ENCODE measurements around the gene EVPL.
"Not testable (repeated sequence)": the region's sequence is repeated elsewhere in the genome, so short reads cannot be mapped to it uniquely, and the experiment has no call there.

EVPL gene

DNA sequence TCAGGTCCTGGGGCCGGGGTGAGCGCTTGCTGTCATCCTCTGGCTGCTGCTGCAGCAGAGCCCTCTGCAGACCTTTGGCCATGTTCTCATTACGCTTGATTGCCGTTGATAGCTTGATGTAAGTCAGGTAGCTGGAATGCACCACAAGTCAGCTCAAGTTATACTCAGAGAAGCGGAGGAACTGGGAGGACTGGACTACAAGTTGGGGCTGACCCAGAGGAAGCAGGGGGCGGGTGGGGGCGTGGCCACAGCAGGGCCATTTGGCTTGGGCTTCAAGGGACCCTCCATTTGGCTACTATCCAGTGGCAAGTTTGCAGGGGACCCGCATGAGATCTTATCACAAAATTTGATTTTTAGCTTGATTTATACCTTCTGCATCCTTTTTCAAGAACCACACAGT lies 19.0 kb upstream of the EVPL start:
- no peak for DNase-seq

DNA sequence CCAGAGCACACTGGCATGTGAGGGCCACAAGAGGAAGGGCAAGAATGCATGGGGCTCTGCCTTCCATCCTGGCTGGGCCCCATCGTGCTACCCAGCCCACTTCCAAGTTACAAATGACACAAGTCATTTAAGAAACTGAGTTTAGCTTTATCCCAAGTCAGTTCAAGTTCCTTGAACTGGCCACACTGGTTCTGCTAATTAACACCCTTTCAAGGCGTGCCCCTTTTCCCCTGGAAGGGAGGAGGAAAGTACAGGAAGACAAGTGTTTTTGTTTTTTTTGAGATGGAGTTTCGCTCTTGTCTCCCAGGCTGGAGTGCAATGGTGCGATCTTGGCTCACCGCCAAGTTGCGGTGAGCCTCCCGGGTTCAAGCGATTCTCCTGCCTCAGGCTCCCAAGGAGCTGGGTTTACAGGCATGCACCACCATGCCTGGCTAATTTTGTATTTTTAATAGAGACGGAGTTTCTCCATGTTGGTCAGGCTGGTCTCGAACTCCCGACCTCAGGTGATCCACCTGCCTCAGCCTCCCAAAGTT lies 17.4 kb upstream of the EVPL start:
- not testable (repeated sequence) for DNase-seq

DNA sequence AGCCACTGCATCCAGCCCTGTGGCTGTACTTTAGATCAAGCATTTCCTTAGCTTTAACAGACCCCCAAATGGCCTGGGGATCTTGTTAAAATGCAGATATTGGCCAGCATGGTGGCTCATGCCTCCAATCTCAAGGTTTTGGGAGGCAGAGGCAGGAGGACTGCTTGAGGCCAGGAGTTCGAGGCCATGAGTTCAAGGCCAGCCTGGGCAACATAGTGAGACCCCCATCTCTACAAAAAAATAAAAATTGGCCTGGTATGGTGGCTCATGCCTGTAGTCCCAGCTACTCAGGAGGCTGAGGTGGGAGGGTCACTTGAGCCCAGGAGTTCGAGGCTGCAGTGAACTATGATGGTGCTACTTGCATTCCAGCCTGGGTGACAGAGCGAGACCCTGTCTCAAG lies 15.8 kb upstream of the EVPL start:
- not testable (repeated sequence) for DNase-seq

DNA sequence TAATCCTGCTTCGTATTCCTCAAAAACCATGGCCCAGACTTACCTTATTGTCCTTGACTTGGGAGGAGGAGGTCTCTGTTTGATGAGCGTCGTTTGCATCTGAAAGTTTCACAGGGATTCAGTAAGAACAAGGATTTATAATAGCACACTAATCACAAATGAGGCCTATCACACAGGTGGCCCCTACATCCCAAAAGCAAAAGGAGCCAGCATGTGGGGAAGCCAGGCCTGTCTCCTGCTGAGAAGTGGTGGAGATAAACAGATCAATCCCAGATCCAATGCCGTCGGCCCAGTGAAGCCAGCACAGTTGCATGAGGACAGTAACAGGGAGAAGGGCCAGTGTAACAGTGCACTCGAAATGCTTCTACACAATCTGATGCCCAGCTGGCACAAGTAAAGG lies 13.3 kb upstream of the EVPL start:
- no peak for DNase-seq

DNA sequence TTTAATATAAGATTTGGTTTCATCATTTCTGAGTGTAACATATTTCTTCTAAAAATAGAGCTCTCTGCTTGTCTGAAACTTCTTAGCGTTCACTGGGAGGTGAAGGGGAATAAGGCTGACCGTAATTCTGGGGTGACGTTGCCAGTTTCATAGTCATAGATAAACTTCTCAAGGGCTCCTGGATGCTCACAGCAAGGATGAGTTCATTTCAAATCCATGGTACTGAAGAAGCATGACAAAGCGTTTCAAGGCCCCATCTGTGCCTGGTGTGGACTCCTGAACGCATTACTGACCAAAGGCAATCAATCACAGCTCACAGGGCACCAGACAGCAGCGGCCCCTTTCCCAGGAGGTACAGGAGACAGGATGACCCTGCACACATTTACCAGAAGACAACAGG lies 12.0 kb upstream of the EVPL start:
- no peak for DNase-seq

DNA sequence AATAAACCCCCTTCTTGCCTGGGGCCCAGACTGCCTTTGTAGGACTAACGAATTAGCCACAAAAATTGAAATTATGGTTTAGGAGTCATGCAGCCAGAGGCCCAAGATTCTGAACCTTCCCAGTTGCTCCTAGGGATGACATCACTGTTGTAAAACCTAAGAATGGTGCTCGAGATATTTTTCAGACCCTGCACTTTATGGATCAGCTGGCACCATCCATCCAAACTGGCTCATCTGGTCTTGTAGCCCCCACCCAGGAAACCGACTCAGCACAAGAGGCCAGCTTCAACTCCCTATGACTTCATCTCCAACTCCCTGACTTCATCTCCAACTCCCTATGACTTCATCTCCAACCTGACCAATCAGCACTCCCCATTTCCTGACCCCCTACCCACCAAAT lies 10.9 kb upstream of the EVPL start:
- no peak for DNase-seq

DNA sequence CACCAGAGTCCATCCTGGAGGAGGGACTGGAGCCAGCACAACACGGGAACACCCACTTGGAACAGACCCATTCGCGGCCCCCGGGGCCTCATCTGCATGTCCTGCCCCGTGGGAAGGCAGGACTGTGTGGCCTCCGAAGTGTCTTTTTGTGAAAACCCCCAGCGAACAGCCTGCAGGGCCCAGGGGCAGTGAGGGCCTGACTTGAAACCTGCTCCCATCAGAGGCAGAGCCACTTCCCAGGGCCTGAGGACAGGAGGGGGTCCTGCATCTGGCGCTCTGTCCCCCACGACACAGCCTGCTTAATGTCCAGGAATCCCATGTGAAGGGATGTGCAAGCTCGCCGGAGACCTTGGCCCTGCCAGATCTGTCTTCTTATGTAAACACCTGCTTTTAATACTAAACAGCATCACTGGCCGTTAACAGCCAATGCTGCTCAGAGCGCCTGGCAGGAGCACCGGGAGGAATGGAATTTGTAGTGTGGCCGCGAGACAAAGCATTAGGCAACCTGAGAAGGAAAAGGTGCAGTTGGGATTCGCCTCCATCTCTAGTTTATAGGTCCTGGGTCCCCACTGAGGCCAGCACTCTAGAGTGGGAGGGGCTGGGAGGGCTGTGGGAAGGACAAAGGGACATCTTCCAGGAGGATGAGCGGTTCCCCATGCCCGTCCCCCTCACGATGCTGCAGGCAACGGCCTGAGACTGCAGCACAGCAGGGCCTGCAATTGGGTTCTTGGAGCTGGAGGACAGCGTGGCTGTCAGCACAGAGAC lies 9.6 kb upstream of the EVPL start:
- DNase-seq, result no peak

DNA sequence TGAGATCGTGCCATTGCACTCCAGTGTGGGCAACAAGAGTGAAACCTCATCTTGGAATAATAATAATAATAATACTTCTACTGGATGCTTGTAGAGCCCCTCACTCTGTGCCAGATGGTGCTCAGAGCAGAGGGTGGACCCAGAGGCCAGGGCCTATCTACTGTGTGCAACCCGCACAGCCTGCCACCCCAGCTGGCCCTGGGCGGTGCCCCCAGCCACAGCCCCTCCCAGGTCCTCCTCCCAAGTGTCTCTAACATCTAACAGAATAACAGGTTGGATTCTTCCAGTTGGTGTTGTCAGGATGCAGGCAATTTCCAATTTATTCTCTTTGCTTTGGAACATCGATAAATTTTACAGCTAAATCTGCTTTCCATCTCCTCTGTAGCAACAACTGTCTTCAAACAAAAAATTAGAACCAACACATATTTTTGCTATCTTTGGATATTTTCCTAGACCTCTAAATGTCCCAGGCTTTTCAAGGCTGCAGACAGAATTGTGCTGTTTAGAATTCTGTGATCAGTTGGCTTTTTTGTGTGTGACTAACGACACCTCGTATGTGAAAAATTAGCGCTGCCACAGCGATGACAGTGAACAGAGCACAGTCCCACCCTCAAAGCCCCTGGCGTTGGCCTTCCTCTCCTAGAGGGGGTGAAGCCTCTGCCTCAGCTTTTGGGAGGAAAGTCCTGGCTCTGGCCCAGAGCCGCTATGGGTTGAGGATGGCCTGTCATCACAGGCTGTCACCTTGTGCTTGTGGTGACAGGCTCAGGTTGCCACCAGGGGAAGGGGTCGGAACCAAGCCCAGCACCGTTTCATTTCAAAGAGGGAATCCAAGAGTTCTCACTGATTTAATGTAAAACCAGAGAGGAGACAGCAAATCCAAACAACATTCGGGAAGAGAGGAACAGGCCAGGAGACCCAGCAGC lies 7.6 kb upstream of the EVPL start:
- DNase-seq, result no peak

DNA sequence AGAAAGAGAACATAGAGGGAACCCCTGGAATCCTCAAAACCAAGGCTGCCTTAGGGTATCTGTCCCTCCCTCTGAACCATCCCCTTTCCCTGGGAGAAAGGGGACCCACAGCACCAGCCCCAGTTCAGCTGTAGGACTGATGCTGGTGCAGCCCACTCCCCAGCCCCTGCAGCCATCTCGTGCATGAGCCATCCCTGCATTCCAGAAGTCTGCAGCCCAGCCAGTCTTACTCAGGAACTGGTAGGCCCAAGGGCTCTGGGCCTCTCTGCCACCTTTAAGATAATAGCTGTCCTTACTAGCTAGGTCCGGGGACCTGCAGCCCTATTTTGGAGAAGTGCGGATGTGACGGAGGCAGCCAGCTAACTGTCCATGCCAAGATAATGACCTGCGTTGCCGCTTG lies 6.0 kb upstream of the EVPL start:
- no peak for DNase-seq

DNA sequence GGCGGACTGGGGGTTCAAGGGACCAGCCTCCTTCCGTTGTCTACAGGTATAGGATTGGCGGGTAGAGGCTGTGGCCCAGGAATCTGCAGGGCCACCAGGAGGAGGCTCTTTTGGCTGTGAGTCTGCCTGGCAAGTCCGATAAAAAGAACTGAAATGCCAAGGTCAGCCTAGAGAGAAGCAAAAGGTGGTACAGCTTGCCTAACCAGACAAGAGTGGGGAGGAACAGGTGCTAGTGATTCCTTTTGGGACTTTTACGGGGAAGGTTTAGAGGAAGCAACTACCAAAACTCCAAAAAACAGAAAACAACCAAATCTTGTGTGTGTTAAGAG lies 5.6 kb upstream of the EVPL start:
- DNase-seq, result no peak

DNA sequence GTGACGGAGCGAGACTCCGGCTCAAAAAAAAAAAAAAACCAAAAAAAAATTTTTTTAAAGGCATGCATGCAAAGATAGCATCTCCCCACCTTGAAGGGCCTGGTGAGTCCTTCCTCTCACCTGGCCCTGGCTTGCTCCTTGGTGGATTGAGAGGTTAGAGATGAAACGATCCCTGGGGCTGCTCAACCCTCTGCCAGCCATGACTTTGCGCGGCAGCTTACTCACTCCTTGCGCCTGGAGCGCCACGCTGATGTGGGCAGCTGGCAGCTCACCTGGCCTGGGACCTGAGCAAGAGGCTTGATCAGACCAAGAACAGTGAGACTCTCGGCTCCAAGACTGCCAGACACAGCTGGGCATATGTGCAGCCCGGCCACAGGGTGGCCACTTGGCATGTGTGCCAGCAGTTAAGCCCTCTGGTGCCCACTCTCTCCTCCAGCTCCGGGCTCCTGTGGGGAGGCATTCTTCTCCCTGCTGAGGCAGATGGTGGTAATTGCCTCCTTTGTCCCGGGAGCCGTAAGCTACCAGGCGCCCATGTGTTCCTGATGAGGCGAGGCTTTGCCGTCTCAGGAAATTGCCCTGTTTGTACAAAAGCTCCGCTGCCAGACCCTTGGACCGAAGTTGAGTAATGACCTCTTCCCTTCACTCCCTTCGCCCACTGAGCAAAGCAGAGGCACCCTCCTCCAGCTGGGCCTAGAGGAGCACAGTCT lies 5.1 kb upstream of the EVPL start:
- DNase-seq, result no peak

DNA sequence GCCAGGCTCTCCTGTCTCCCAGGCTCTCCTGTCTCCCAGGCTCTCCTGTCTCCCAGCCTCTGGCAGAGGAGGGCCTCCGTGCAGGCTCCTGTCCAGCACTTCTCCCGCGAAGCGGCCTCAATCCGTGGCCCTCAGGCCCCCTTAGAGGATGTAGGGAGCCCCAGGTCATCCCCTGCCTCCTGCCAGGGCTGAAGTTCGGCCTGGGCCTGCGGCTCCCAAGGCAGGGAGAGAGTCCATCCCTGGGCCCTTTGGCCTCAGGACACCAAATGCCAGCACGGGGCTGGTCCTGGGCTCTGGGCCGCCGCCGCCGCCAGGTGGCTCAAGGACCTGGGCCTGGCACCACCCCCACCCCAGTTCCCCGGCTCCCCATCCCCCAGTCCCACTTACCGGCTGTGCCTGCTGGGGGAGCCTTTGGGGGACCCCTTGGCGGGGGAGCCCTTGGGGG lies 370 bp downstream of the EVPL start:
- DNase-seq, result no peak

DNA sequence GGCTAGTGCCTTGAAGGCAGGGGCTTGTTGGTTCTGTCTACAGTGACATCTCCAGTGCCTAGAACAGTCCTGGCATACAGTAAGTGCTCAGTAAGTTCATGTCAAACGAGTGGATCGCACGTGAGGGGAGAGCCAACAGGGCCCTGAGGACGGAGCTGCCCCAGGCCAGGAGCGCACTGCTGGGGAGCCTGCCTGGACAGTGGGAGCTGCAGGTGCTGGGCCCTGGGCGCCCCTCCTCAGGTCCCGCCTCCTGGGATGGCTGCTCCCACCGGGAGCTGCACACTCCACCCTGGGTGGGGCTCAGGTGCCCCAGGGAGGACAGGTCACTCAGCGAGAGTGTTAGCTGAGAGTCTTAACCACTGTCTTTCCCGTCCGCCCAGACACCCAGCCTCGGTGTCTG lies 1.8 kb downstream of the EVPL start:
- no peak for DNase-seq

DNA sequence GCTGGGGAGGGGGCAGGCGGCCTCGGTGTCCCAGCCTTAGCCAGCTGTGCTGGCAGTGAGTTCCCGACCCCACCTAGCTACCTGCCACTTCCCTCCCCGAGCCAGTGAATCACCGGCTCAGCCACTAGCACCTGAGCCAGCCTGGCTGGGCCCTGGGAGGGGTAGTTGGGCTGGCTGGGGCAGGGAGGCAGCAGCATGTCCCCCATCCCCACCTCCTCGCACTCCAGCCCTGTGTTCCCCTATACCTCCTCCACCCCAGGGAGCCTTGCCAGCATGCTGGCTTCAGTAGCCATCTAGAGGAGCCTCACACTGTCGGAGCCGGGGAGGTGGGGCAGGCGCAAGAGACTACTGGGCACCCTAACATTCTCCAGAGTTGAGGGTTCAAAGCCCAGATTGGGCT lies 2.8 kb downstream of the EVPL start:
- DNase-seq, result no peak

DNA sequence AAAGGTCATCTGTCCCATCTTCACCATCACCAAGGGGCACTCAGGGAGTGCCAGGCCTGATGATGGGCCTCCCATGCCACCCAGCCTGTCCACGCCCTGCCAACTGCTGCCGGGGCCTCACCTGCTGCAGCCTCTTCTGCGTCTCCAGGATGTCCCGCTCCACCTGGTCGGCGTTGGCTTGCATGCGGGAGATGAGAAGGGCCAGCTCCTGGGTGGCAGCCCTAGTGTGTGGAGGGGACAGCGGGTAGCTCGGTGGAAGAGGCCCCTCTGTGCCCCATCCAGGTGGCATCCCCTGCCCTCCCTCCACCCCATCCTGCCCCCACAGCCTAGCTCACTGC lies 3.2 kb downstream of the EVPL start:
- no peak for DNase-seq

DNA sequence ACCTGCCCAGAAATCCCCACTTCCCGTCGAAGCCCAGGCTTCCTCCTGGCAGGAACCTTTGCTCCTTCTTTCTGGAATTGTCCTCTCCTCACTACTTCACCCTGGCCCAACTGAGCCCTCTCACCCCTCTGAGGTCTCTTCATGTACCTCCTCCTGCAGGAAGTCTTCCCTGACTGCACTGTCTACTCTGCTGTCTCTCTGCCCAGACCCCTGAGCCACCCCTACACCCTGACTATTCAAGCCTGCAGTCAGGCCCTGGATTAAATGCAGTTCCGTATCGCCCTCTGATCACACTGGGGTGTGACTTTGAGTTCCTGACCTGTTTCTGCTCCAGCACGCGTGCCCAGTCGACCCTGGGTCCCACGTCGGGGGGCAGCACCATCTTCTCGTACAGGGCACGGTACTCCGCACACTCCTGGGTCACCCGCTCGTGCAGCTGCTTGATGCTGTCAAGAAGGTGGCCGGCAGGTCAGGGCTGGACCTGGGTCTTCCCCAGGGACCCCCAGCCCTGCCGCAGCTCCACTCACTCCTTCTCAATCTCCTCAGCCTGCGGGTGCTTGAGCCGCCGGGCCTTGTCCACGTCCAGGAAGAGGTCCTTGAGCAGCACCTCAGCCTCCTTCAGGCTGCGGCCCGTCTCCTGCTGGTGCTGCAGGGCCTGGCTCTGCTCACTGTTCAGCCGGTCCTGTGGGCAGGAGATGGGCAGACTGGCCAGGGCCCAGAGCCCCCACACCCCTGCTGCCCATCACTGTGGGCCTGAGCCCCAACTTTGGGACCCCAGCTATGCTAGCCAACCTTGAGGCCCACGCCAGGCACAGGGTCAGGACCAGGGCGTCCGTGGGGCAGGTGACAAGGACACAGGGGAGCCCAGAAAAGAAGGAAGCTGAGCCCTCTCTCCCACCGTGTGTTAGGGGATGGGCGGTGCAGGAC lies 3.9 kb downstream of the EVPL start:
- DNase-seq, result no peak

DNA sequence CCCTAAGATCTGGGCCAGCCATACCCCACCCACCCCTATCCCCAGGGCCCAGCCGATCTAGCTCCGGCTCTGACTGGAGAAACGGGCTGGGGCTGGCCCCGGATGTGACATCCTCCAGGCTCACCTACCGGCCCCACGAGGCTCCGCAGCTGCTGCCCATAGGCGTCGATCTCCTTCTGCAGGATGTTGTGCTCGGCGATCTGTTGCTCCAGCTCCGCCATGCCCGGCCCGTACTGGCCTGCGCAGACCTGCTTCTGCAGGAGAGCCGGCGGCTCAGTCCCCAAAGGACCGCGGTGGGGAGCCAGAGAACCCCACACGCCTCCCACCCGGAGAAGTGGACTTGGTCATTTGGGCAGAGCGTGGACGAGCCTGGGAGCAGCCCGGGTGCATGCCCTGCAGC lies 4.8 kb downstream of the EVPL start:
- no peak for DNase-seq

DNA sequence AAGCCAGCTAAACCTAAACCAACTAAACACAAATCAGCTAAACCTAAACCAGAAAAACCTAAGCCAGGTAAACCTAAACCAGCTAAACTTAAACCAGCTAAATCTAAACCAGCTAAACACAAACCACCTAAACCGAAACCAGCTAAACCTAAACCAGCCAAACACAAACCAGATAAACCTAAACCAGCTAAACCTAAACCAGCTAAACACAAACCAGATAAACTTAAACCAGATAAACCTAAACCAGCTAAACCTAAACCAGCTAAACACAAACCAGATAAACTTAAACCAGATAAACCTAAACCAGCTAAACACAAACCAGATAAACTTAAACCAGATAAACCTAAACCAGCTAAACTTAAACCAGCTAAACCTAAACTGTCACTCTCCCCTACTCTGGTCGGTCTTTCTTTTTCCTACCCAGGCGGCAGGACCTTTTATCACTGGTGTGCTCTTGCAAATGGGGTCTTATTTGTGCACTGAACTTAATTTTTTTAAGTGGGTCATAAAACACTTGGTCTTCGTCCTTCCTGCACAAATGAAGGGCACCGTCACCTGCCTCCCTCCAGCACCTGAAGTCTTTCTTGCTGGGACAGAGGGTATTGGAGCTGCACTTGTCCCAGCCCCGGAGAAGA lies 7.2 kb downstream of the EVPL start:
- no peak for DNase-seq

DNA sequence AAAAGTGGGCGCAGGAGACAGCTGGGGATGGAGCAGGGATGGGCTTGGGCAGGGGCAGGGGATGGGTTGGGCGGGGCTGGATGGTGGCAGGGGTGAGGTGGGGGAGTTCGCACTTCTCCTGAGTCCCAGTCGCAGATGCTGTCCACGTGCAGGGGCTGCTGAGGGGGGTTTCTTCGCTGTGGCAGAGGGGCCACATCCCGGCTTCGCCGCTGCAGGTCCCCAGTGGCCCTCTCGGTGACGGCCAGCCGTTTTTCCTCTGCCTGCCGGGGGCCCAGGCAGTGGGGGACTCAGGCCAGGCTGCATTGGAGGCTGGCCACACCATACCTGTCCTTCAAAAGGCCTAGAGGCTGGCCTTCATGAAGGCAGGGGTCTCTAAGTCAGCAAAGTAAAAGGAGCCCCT lies 8.3 kb downstream of the EVPL start:
- no peak for DNase-seq

DNA sequence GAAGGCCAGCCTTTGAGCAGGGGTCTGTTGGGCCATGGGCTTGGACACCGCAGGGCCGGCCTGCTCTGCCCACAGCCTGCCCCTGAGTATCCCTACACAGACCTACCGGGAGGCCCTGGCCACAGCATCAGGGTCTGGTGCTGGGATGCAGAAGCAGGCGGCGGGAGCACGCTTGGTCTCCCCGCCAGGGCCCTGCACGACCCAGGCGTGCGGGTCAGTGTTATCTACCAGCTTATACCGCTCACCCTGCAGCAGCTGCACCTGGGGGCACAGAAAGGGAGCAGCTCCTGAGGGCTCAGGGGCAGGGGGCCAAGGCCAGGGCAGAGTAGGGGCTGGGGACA lies 8.8 kb downstream of the EVPL start:
- DNase-seq, result no peak

DNA sequence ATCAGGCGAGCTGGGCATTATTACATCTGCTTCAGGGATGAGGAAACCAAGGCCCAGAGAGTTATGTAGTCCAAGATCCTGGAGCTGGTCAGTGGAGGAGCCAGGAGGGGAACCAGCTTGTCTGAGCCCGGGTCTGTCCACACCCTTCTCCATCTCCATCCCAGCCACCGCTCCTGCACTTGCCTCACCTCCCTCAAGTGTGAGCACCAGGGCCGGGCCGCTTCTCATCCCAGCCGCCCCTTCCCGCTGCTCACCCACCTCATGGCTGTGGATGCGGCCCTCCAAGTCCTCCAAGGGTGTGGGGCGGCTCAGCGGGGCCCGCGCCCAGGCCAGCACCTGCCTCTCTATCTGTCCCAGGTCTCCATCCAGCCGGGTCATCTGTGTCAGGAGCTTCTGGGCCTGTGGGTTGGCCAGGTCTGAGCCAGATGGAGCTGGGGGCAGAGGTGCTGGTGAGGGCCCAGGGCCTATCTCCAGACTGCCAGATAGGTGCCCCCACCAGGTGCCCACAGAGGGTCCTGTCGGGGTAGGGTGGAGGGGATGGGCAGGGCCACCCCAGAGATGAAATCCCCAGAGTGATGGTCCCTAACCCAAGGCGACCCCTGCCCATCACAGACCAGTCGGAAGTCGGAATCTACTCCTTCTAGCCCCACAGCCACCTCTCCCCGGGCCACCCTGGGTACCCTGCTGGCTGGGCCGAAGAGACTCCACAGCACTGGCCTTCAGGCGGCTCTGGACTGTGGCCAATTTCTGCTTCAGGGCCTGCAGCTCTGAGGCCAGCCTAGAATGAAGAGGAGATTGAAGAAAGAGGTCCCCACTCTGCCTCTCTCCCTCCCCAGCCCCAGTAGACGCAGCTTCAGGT lies 9.4 kb downstream of the EVPL start:
- no peak for DNase-seq
